Measurements from ENCODE around the gene IMMP2L. TPM values are rescaled to one million over a fixed set of nuclear protein-coding genes. Genes with fewer than 3 reads are reported as not detected.

The IMMP2L gene
- total and polyA plus RNA-seq, 2 experiments from 2014 or later, result 10.1 to 10.4 TPM

- Histone ChIP-seq H3K4me1 (ENCODE audit: insufficient read depth) (no peaks in the 10 kb centered on the region), H3K79me2 (ENCODE audit: insufficient read depth) (no peaks in the 10 kb centered on the region), H3K27ac (no peak overlapping the region), H3F3A (ENCODE audit: insufficient read depth) (no peaks in the 10 kb centered on the region), H3K4me3 (no peak overlapping the region), H4K20me1 (ENCODE audit: insufficient read depth) (no peaks in the 10 kb centered on the region), H3K27me3 (replicated peaks; ENCODE audit: insufficient read depth) (no peaks in the 10 kb centered on the region), H3K9me3 (ENCODE audit: low read depth) (no peaks in the 10 kb centered on the region), H3K9ac (no peak overlapping the region), H2AFZ (no peak overlapping the region), H3K36me3 (ENCODE audit: low read depth) (no peaks in the 10 kb centered on the region), H3K4me2 (ENCODE audit: unreplicated experiment) (no peak overlapping the region), H3K9me2 (ENCODE audit: insufficient read depth) (no peaks in the 10 kb centered on the region)
- TF ChIP-seq EZH2phosphoT487 (IDR thresholded peaks at IDR 0.05; ENCODE audit: insufficient read depth, low read depth) (no peak), EZH2 (IDR thresholded peaks at IDR 0.05; ENCODE audit: insufficient read depth, poor library complexity, severe bottlenecking) (no peak)
- in situ Hi-C loops (cut with MboI), result no loop called here
- DNase-seq, result no peak
Measured at GRCh38 chr7:111578754-111579153, 16.5 kb upstream of the IMMP2L start.

GRCh38 chr7:111571720-111572119, 9.4 kb upstream of the IMMP2L start:
- Histone ChIP-seq H3F3A (ENCODE audit: insufficient read depth) (no peaks in the 10 kb centered on the region), H3K36me3 (ENCODE audit: low read depth) (no peaks in the 10 kb centered on the region), H3K9me2 (ENCODE audit: insufficient read depth) (no peaks in the 10 kb centered on the region), H2AFZ (no peak overlapping the region), H3K4me3 (no peak overlapping the region), H3K79me2 (ENCODE audit: insufficient read depth) (no peaks in the 10 kb centered on the region), H3K4me1 (ENCODE audit: insufficient read depth) (no peaks in the 10 kb centered on the region), H4K20me1 (ENCODE audit: insufficient read depth) (no peaks in the 10 kb centered on the region), H3K27ac (no peak overlapping the region), H3K9ac (no peak overlapping the region), H3K27me3 (replicated peaks; ENCODE audit: insufficient read depth) (no peaks in the 10 kb centered on the region), H3K9me3 (ENCODE audit: low read depth) (no peaks in the 10 kb centered on the region), H3K4me2 (ENCODE audit: unreplicated experiment) (no peak overlapping the region)
- DNase-seq, result no peak
- in situ Hi-C loops (cut with MboI), result no loop called here
- 55 to 60% methylated on average over 5 of the region's 5 CpGs for WGBS, 2 experiments (ENCODE audit: low coverage in 1 of 2, low lambda C conversion rate in 2 of 2, missing lambda C conversion rate in 2 of 2)
- TF ChIP-seq EZH2 (IDR thresholded peaks at IDR 0.05; ENCODE audit: insufficient read depth, poor library complexity, severe bottlenecking) (no peak), EZH2phosphoT487 (IDR thresholded peaks at IDR 0.05; ENCODE audit: insufficient read depth, low read depth) (no peak)

- Histone ChIP-seq H4K20me1 (ENCODE audit: insufficient read depth) (no peaks in the 10 kb centered on the region), H3K79me2 (ENCODE audit: insufficient read depth) (no peaks in the 10 kb centered on the region), H2AFZ (no peak overlapping the region), H3K4me3 (no peak overlapping the region), H3K36me3 (ENCODE audit: low read depth) (no peaks in the 10 kb centered on the region), H3K4me2 (ENCODE audit: unreplicated experiment) (no peak overlapping the region), H3K9me2 (ENCODE audit: insufficient read depth) (no peaks in the 10 kb centered on the region), H3K4me1 (ENCODE audit: insufficient read depth) (no peaks in the 10 kb centered on the region), H3F3A (ENCODE audit: insufficient read depth) (no peaks in the 10 kb centered on the region), H3K27ac (no peak overlapping the region), H3K27me3 (replicated peaks; ENCODE audit: insufficient read depth) (no peaks in the 10 kb centered on the region), H3K9ac (no peak overlapping the region), H3K9me3 (ENCODE audit: low read depth) (no peaks in the 10 kb centered on the region)
- DNase-seq, result no peak
- in situ Hi-C loops (cut with MboI), result no loop called here
- TF ChIP-seq EZH2phosphoT487 (IDR thresholded peaks at IDR 0.05; ENCODE audit: insufficient read depth, low read depth), result no peak
- TF ChIP-seq EZH2 (IDR thresholded peaks at IDR 0.05; ENCODE audit: insufficient read depth, poor library complexity, severe bottlenecking), result no peak
- WGBS, 2 experiments (ENCODE audit: low coverage in 1 of 2, low lambda C conversion rate in 2 of 2, missing lambda C conversion rate in 2 of 2), result 68 to 70% methylated on average over 1 of the region's 1 CpG
Measured at GRCh38 chr7:111568870-111569462, 6.7 kb upstream of the IMMP2L start.

GRCh38 chr7:111568419-111568818, 6.1 kb upstream of the IMMP2L start:
- no peak overlapping the region for H2AFZ ChIP-seq
- no peaks in the 10 kb centered on the region for H3K27me3 ChIP-seq (replicated peaks; ENCODE audit: insufficient read depth)
- no peak overlapping the region for H3K4me2 ChIP-seq (ENCODE audit: unreplicated experiment)
- H3K9me3 ChIP-seq (ENCODE audit: low read depth), result no peaks in the 10 kb centered on the region
- no peaks in the 10 kb centered on the region for H4K20me1 ChIP-seq (ENCODE audit: insufficient read depth)
- H3K9me2 ChIP-seq (ENCODE audit: insufficient read depth), result no peaks in the 10 kb centered on the region
- no peaks in the 10 kb centered on the region for H3K4me1 ChIP-seq (ENCODE audit: insufficient read depth)
- TF ChIP-seq EZH2phosphoT487 (IDR thresholded peaks at IDR 0.05; ENCODE audit: insufficient read depth, low read depth) (no peak), EZH2 (IDR thresholded peaks at IDR 0.05; ENCODE audit: insufficient read depth, poor library complexity, severe bottlenecking) (no peak)
- no peaks in the 10 kb centered on the region for H3K79me2 ChIP-seq (ENCODE audit: insufficient read depth)
- no peaks in the 10 kb centered on the region for H3K36me3 ChIP-seq (ENCODE audit: low read depth)
- H3F3A ChIP-seq (ENCODE audit: insufficient read depth), result no peaks in the 10 kb centered on the region
- no peak overlapping the region for H3K9ac ChIP-seq
- H3K4me3 ChIP-seq, result no peak overlapping the region
- no peak for DNase-seq
- H3K27ac ChIP-seq, result no peak overlapping the region
- in situ Hi-C loops (cut with MboI), result no loop called here

GRCh38 chr7:111564078-111564477, 1.8 kb upstream of the IMMP2L start:
- no peak overlapping the region for H3K4me3 ChIP-seq
- H4K20me1 ChIP-seq (ENCODE audit: insufficient read depth), result no peaks in the 10 kb centered on the region
- TF ChIP-seq EZH2 (IDR thresholded peaks at IDR 0.05; ENCODE audit: insufficient read depth, poor library complexity, severe bottlenecking), result no peak
- TF ChIP-seq EZH2phosphoT487 (IDR thresholded peaks at IDR 0.05; ENCODE audit: insufficient read depth, low read depth), result no peak
- in situ Hi-C loops (cut with MboI), result no loop called here
- H3K9me2 ChIP-seq (ENCODE audit: insufficient read depth), result no peaks in the 10 kb centered on the region
- WGBS, 2 experiments (ENCODE audit: low coverage in 1 of 2, low lambda C conversion rate in 2 of 2, missing lambda C conversion rate in 2 of 2), result 0% methylated on average over 1 of the region's 1 CpG
- H3F3A ChIP-seq (ENCODE audit: insufficient read depth), result no peaks in the 10 kb centered on the region
- H2AFZ ChIP-seq, result no peak overlapping the region
- no peak for DNase-seq
- no peak overlapping the region for H3K4me2 ChIP-seq (ENCODE audit: unreplicated experiment)
- H3K4me1 ChIP-seq (ENCODE audit: insufficient read depth), result peaks cover 6% of the 10 kb centered on the region; the same call in 1 of the 2 replicates
- H3K36me3 ChIP-seq (ENCODE audit: low read depth), result no peaks in the 10 kb centered on the region
- no peak overlapping the region for H3K27ac ChIP-seq
- H3K27me3 ChIP-seq (replicated peaks; ENCODE audit: insufficient read depth), result no peaks in the 10 kb centered on the region
- no peaks in the 10 kb centered on the region for H3K9me3 ChIP-seq (ENCODE audit: low read depth)
- no peaks in the 10 kb centered on the region for H3K79me2 ChIP-seq (ENCODE audit: insufficient read depth)
- no peak overlapping the region for H3K9ac ChIP-seq

Measured in GM23248 (cell line).